H9 (cell line): ENCODE data around the gene RAB9A. TPM values are rescaled to one million over a fixed set of nuclear protein-coding genes. Genes with fewer than 3 reads are reported as not detected.

ENCODE experiments used
- DNase-seq: peaks from one replicate; pipeline ENCODE4 v3.0.0-alpha.2; 2017
- H2AFZ ChIP-seq: one replicate; pipeline ENCODE4 v1.6.1; 2013; ENCODE audit warnings: mild to moderate bottlenecking, low read length, control low read depth, moderate library complexity
- H2AK5ac ChIP-seq: 2 replicates; pipeline ENCODE4 v1.6.1; 2013; ENCODE audit warnings: low read length, control low read depth, mixed read lengths; ENCODE audit not compliant: insufficient read length
- H2BK120ac ChIP-seq: one replicate; pipeline ENCODE4 v1.6.1; 2013; ENCODE audit warnings: low read depth, mild to moderate bottlenecking, low read length, control low read depth, inconsistent platforms; ENCODE audit not compliant: poor library complexity, severe bottlenecking
- H2BK12ac ChIP-seq: 2 replicates; pipeline ENCODE4 v1.6.1; 2013; ENCODE audit warnings: low read length, control low read depth, mixed read lengths, low read depth; ENCODE audit not compliant: insufficient read length
- H2BK15ac ChIP-seq: 2 replicates; pipeline ENCODE4 v1.6.1; 2013; ENCODE audit warnings: low read depth, low read length, control low read depth
- H2BK20ac ChIP-seq: one replicate; pipeline ENCODE4 v1.6.1; 2013; ENCODE audit warnings: low read depth, mild to moderate bottlenecking, low read length, control low read depth, inconsistent platforms; ENCODE audit not compliant: poor library complexity, severe bottlenecking
- H2BK5ac ChIP-seq: 2 replicates; pipeline ENCODE4 v1.6.1; 2013; ENCODE audit warnings: low read length, control low read depth, mixed read lengths; ENCODE audit not compliant: insufficient read length
- H3K14ac ChIP-seq: 2 replicates; pipeline ENCODE4 v1.6.1; 2013; ENCODE audit warnings: low read length, control low read depth; ENCODE audit not compliant: insufficient read depth
- H3K18ac ChIP-seq: 2 replicates; pipeline ENCODE4 v1.6.1; 2013; ENCODE audit warnings: low read depth, mild to moderate bottlenecking, mixed read lengths, low read length, control low read depth; ENCODE audit not compliant: insufficient read length
- H3K23ac ChIP-seq: 2 replicates; pipeline ENCODE4 v1.6.1; 2013; ENCODE audit warnings: low read length, control low read depth, mixed read lengths, low read depth; ENCODE audit not compliant: insufficient read length
- H3K23me2 ChIP-seq: 2 replicates; pipeline ENCODE4 v1.6.1; 2013; ENCODE audit warnings: low read depth, mild to moderate bottlenecking, mixed read lengths, low read length, control low read depth; ENCODE audit not compliant: insufficient read length, poor library complexity, severe bottlenecking
- H3K27ac ChIP-seq: 2 replicates; pipeline ENCODE4 v1.5.1; 2013; ENCODE audit warnings: low read length, control low read depth, mixed read lengths, low read depth; ENCODE audit not compliant: insufficient read length
- H3K27me3 ChIP-seq: 2 replicates; pipeline ENCODE4 v1.6.1; 2013; ENCODE audit warnings: low read length, control low read depth, inconsistent platforms; ENCODE audit not compliant: insufficient read depth
- H3K4ac ChIP-seq: 2 replicates; pipeline ENCODE4 v1.6.1; 2013; ENCODE audit warnings: low read depth, mild to moderate bottlenecking, control low read depth, inconsistent platforms, low read length, moderate library complexity
- H3K4me1 ChIP-seq: 2 replicates; pipeline ENCODE4 v1.6.1; 2013; ENCODE audit warnings: low read length, control low read depth, inconsistent platforms; ENCODE audit not compliant: insufficient read depth
- H3K4me2 ChIP-seq: 2 replicates; pipeline ENCODE4 v1.6.1; 2013; ENCODE audit warnings: low read length, control low read depth, mixed read lengths; ENCODE audit not compliant: insufficient read length, insufficient read depth
- H3K56ac ChIP-seq: 2 replicates; pipeline ENCODE4 v1.6.1; 2013; ENCODE audit warnings: low read depth, mild to moderate bottlenecking, mixed read lengths, low read length, control low read depth; ENCODE audit not compliant: insufficient read length
- H3K79me1 ChIP-seq: 2 replicates; pipeline ENCODE4 v1.6.1; 2013; ENCODE audit warnings: low read depth, mild to moderate bottlenecking, moderate library complexity, low read length, control low read depth, inconsistent platforms; ENCODE audit not compliant: insufficient read depth, poor library complexity, severe bottlenecking
- H3K79me2 ChIP-seq: 2 replicates; pipeline ENCODE4 v1.6.1; 2013; ENCODE audit warnings: low read length, control low read depth, inconsistent platforms; ENCODE audit not compliant: insufficient read depth
- H3K9ac ChIP-seq: 2 replicates; pipeline ENCODE4 v1.6.1; 2013; ENCODE audit warnings: low read length, control low read depth, mixed read lengths; ENCODE audit not compliant: insufficient read length; ENCODE audit errors: extremely low read depth
- H3K9me3 ChIP-seq: one replicate; pipeline ENCODE4 v1.6.1; 2013; ENCODE audit warnings: low read depth, low read length, inconsistent platforms; ENCODE audit not compliant: control insufficient read depth
- H3T11ph ChIP-seq: one replicate; pipeline ENCODE4 v1.6.1; 2013; ENCODE audit warnings: mild to moderate bottlenecking, low read length, control low read depth, inconsistent platforms
- H4K20me1 ChIP-seq: one replicate; pipeline ENCODE4 v1.6.1; 2013; ENCODE audit not compliant: control insufficient read depth, insufficient read length, insufficient read depth
- H4K5ac ChIP-seq: 2 replicates; pipeline ENCODE4 v1.6.1; 2013; ENCODE audit warnings: low read depth, mild to moderate bottlenecking, mixed read lengths, low read length, control low read depth; ENCODE audit not compliant: insufficient read length
- H4K8ac ChIP-seq: replicated peaks from 2 replicates; pipeline ENCODE4 v1.6.1; 2013; ENCODE audit warnings: low read length, control low read depth, mixed read lengths, low read depth; ENCODE audit not compliant: insufficient read length
- H4K91ac ChIP-seq: 2 replicates; pipeline ENCODE4 v1.6.1; 2013; ENCODE audit warnings: low read depth, mild to moderate bottlenecking, moderate library complexity, mixed read lengths, low read length, control low read depth; ENCODE audit not compliant: insufficient read length
- H3K27ac Mint-ChIP-seq, 3 experiments: 2 replicates in 2 of 3; 3 replicates in 1 of 3; pipeline ENCODE4 v1.8.0; 2020 to 2021; ENCODE audit warnings: mixed read lengths in 3 of 3, mild to moderate bottlenecking in 1 of 3, moderate library complexity in 1 of 3
- H3K27me3 Mint-ChIP-seq: 2 replicates; pipeline ENCODE4 v1.8.0; 2021; ENCODE audit warnings: low read depth, mild to moderate bottlenecking, moderate library complexity, mixed read lengths
- H3K36me3 Mint-ChIP-seq, 3 experiments: 2 replicates in 2 of 3; 3 replicates in 1 of 3; pipeline ENCODE4 v1.8.0; 2020 to 2021; ENCODE audit warnings: low read depth in 3 of 3, mixed read lengths in 3 of 3; ENCODE audit not compliant: insufficient read depth in 1 of 3
- H3K4me1 Mint-ChIP-seq, 2 experiments: 2 replicates each; pipeline ENCODE4 v1.8.0; 2020; ENCODE audit warnings: mixed read lengths in 2 of 2
- H3K4me3 Mint-ChIP-seq, 2 experiments: 2 replicates in 1 of 2; 3 replicates in 1 of 2; pipeline ENCODE4 v1.8.0; 2020 to 2021; ENCODE audit warnings: mild to moderate bottlenecking in 2 of 2, mixed read lengths in 2 of 2, moderate library complexity in 1 of 2
- H3K9me3 Mint-ChIP-seq, 2 experiments: 2 replicates in 1 of 2; 3 replicates in 1 of 2; pipeline ENCODE4 v1.8.0; 2020; ENCODE audit warnings: mild to moderate bottlenecking in 2 of 2, mixed read lengths in 2 of 2, moderate library complexity in 1 of 2
- WGBS: extraction: QIAGEN DNeasy Blood & Tissue Kit; methylation state at CpG from one replicate; pipeline ENCODE4 v1.1.7; 2013; ENCODE audit warnings: missing lambda C conversion rate, low lambda C conversion rate, mixed read lengths; ENCODE audit not compliant: insufficient read length; ENCODE audit errors: extremely low coverage; 5-methylcytosine and 5-hydroxymethylcytosine counted together
- total RNA-seq: library from RNA; stranded (reverse); gene quantifications from 2 replicates; pipeline ENCODE4 v1.2.1, GENCODE V29; 2021
- TF ChIP-seq, protein P1 (sequence below): fragments of 200-600 bp; sonication (generic); conservative IDR thresholded peaks from 3 replicates; pipeline ENCODE4 v1.8.0; 2021; ENCODE audit warnings: antibody characterized with exemption, mild to moderate bottlenecking

The RAB9A gene
- total RNA-seq, 1 experiment from 2014 or later = 21.3 TPM

DNA sequence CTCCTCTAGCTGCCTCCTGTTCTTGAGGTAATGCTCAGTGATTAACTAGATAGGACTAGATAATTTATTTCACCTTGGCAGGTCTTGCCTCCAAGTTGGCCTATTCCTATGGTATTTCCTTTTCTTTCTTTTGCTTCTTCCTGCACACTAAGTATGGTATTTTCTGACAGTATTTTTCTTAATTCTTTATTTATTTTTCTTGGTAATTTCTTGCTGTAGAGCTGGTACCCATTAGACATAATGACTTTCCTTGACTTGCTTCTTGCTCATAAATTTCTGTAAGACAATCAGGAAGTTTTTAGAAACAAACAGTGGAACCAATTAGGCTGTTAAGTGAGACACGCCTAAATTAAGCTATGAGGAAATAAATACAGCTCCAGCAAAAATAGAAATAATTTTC is 9.5 kb downstream of the RAB9A start:
- Histone ChIP-seq H3K4me1 (peaks cover 6% of the 10 kb centered on the region; the same call in 1 of the 2 replicates), H3K27ac (no peak overlapping the region), H4K20me1 (no peaks in the 10 kb centered on the region)

More for the DNA sequence above, 9.5 kb downstream of the RAB9A start:
- no peaks in the 10 kb centered on the region for H3K9me3 ChIP-seq
- H3K18ac ChIP-seq = no peak overlapping the region
- H3K56ac ChIP-seq = no peak overlapping the region
- no peak overlapping the region for H2BK20ac ChIP-seq
- peaks cover 23 to 28% of the 10 kb centered on the region in 2 experiments for H3K4me1 Mint-ChIP-seq
- no peak overlapping the region for H2BK120ac ChIP-seq
- no peaks in the 10 kb centered on the region; the same call in none of the 2 replicates for H3K27me3 Mint-ChIP-seq
- H3K23ac ChIP-seq = no peak overlapping the region
- H2AK5ac ChIP-seq = no peak overlapping the region
- no peak overlapping the region for H2AFZ ChIP-seq
- H3K23me2 ChIP-seq = no peaks in the 10 kb centered on the region
- no peak for DNase-seq
- H4K8ac ChIP-seq = no peak overlapping the region
- no peak overlapping the region for H3K27ac Mint-ChIP-seq
- WGBS = no CpG with 5 or more reads among the region's 1 CpG
- no peak overlapping the region for H2BK15ac ChIP-seq
- peaks cover 4% of the 10 kb centered on the region for H3K79me1 ChIP-seq
- H3K4me2 ChIP-seq = no peak overlapping the region
- no peak overlapping the region for H3K4me3 Mint-ChIP-seq
- no peak overlapping the region for H3K9ac ChIP-seq
- H4K5ac ChIP-seq = no peak overlapping the region
- no peak overlapping the region for H3K4ac ChIP-seq
- peaks cover 0 to 8% (median 2%) of the 10 kb centered on the region in 3 experiments; a peak in 4 of 7 replicates for H3K36me3 Mint-ChIP-seq
- no peaks in the 10 kb centered on the region for H3K27me3 ChIP-seq
- H3K9me3 Mint-ChIP-seq = peaks cover 23 to 29% of the 10 kb centered on the region in 2 experiments
- no peak overlapping the region for H3K14ac ChIP-seq
- no peak overlapping the region for H2BK12ac ChIP-seq
- no peak overlapping the region for H4K91ac ChIP-seq
- H2BK5ac ChIP-seq = no peak overlapping the region
- H3K79me2 ChIP-seq = peaks cover 26% of the 10 kb centered on the region; the same call in 1 of the 2 replicates
- no peak overlapping the region for H3T11ph ChIP-seq
- TF ChIP-seq, protein P1, sequence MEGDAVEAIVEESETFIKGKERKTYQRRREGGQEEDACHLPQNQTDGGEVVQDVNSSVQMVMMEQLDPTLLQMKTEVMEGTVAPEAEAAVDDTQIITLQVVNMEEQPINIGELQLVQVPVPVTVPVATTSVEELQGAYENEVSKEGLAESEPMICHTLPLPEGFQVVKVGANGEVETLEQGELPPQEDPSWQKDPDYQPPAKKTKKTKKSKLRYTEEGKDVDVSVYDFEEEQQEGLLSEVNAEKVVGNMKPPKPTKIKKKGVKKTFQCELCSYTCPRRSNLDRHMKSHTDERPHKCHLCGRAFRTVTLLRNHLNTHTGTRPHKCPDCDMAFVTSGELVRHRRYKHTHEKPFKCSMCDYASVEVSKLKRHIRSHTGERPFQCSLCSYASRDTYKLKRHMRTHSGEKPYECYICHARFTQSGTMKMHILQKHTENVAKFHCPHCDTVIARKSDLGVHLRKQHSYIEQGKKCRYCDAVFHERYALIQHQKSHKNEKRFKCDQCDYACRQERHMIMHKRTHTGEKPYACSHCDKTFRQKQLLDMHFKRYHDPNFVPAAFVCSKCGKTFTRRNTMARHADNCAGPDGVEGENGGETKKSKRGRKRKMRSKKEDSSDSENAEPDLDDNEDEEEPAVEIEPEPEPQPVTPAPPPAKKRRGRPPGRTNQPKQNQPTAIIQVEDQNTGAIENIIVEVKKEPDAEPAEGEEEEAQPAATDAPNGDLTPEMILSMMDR = no peak
